OCI-LY7 (cell line): ENCODE measurements around the gene H2BK1.

Experiments used
- CTCF ChIP-seq: fragments of 200-600 bp; sonication (generic); conservative IDR thresholded peaks from 2 replicates; pipeline ENCODE4 v1.5.1; 2014; ENCODE audit warnings: mild to moderate bottlenecking, antibody characterized with exemption, low read length, moderate library complexity, mixed read lengths
- EZH2phosphoT487 ChIP-seq: fragments of 200-600 bp; sonication (generic); IDR thresholded peaks from 2 replicates; pipeline ENCODE4 v1.6.1; 2018; ENCODE audit warnings: low read depth, borderline replicate concordance, mild to moderate bottlenecking, mixed run types, antibody characterized with exemption, low read length, moderate library complexity, mixed read lengths

- TF ChIP-seq CTCF (no peak), EZH2phosphoT487 (no peak)
Observed at GRCh38 chr7:151188252-151188542, 22.1 kb downstream of the H2BK1 start.
